Measurements from ENCODE around the gene PPHLN1. TPM values are rescaled to one million over a fixed set of nuclear protein-coding genes. Genes with fewer than 3 reads are reported as not detected.

Gene PPHLN1
- total RNA-seq, 2 experiments from 2014 or later: 76.5 to 76.9 TPM

Other genes starting within 250 kb of the PPHLN1 start
- 10 to 100 TPM; 11.0 to 11.7 TPM for gene GXYLT1, start 181.3 kb upstream of the PPHLN1 start, total RNA-seq
- 10 to 100 TPM; 33.9 to 34.4 TPM for gene YAF2, start 87.9 kb upstream of the PPHLN1 start, total RNA-seq
- 10 to 100 TPM; 78.3 to 81.1 TPM for gene ZCRB1, start 73 bp upstream of the PPHLN1 start, total RNA-seq

All from activated CD8-positive, alpha-beta memory T cell treated with anti-CD3 and anti-CD28 coated beads for 36 hours (primary cell).